Mesendoderm (in vitro differentiated cells): ENCODE data around the gene TXNDC8. TPM values are rescaled to one million over a fixed set of nuclear protein-coding genes. Genes with fewer than 3 reads are reported as not detected.

Experiments used
- DNase-seq: peaks from one replicate; pipeline ENCODE4 v3.0.0; 2013
- H2AK5ac ChIP-seq: 2 replicates; pipeline ENCODE4 v1.6.1; 2013; ENCODE audit warnings: low read length, inconsistent platforms
- H2BK120ac ChIP-seq: 2 replicates; pipeline ENCODE4 v1.6.1; 2013; ENCODE audit warnings: low read depth, mild to moderate bottlenecking, low read length, moderate library complexity, mixed read lengths
- H2BK15ac ChIP-seq: replicated peaks from 2 replicates; pipeline ENCODE4 v1.6.1; 2013; ENCODE audit warnings: low read depth, mild to moderate bottlenecking, moderate library complexity
- H2BK5ac ChIP-seq: 2 replicates; pipeline ENCODE4 v1.6.1; 2013; ENCODE audit warnings: low read length, inconsistent platforms
- H3K18ac ChIP-seq: 2 replicates; pipeline ENCODE4 v1.6.1; 2013; ENCODE audit warnings: mild to moderate bottlenecking, low read length, mixed read lengths
- H3K23ac ChIP-seq: one replicate; pipeline ENCODE4 v1.6.1; 2013; ENCODE audit warnings: low read length
- H3K27ac ChIP-seq: 2 replicates; pipeline ENCODE4 v1.5.1; 2013; ENCODE audit warnings: low read depth, mild to moderate bottlenecking, inconsistent platforms, low read length, moderate library complexity
- H3K27me3 ChIP-seq: 2 replicates; pipeline ENCODE4 v1.6.1; 2013; ENCODE audit warnings: low read length, control low read depth, mild to moderate bottlenecking, inconsistent platforms; ENCODE audit not compliant: insufficient read depth, poor library complexity
- H3K36me3 ChIP-seq: 2 replicates; pipeline ENCODE4 v1.6.1; 2013; ENCODE audit warnings: low read length, inconsistent platforms; ENCODE audit not compliant: control insufficient read depth, insufficient read depth
- H3K4ac ChIP-seq: one replicate; pipeline ENCODE4 v1.6.1; 2013; ENCODE audit warnings: low read depth, mild to moderate bottlenecking, low read length, moderate library complexity
- H3K4me1 ChIP-seq: 2 replicates; pipeline ENCODE4 v1.6.1; 2013; ENCODE audit warnings: low read depth, low read length, inconsistent platforms; ENCODE audit not compliant: control insufficient read depth
- H3K4me2 ChIP-seq: 2 replicates; pipeline ENCODE4 v1.6.1; 2013; ENCODE audit warnings: low read length
- H3K4me3 ChIP-seq: 2 replicates; pipeline ENCODE4 v1.5.1; 2013; ENCODE audit warnings: mild to moderate bottlenecking, low read length
- H3K56ac ChIP-seq: one replicate; pipeline ENCODE4 v1.6.1; 2013; ENCODE audit warnings: low read length
- H3K79me1 ChIP-seq: 2 replicates; pipeline ENCODE4 v1.6.1; 2013; ENCODE audit warnings: low read length, inconsistent platforms
- H3K79me2 ChIP-seq: 2 replicates; pipeline ENCODE4 v1.6.1; 2013; ENCODE audit warnings: mild to moderate bottlenecking, low read length; ENCODE audit not compliant: control insufficient read depth, insufficient read depth
- H3K9ac ChIP-seq: 2 replicates; pipeline ENCODE4 v1.6.1; 2013; ENCODE audit warnings: low read length, inconsistent platforms
- H4K5ac ChIP-seq: one replicate; pipeline ENCODE4 v1.6.1; 2013; ENCODE audit warnings: low read length
- H4K8ac ChIP-seq: one replicate; pipeline ENCODE4 v1.6.1; 2013; ENCODE audit warnings: low read depth, mild to moderate bottlenecking, control low read depth, low read length, moderate library complexity
- WGBS: extraction: QIAGEN DNeasy Blood & Tissue Kit; methylation state at CpG from one replicate; pipeline ENCODE4 v1.1.7; 2013; ENCODE audit warnings: low lambda C conversion rate, missing lambda C conversion rate; ENCODE audit not compliant: insufficient coverage; ENCODE audit errors: extremely low coverage; 5-methylcytosine and 5-hydroxymethylcytosine counted together
- small RNA-seq: library from polyadenylated mRNA; stranded (forward); fragments of <200 nt; extraction: miRNeasy Mini kit (QIAGEN cat#:217004); gene quantifications from one replicate; pipeline ENCODE3, GENCODE V24; 2013; ENCODE audit not compliant: insufficient read depth

Gene TXNDC8

DNA sequence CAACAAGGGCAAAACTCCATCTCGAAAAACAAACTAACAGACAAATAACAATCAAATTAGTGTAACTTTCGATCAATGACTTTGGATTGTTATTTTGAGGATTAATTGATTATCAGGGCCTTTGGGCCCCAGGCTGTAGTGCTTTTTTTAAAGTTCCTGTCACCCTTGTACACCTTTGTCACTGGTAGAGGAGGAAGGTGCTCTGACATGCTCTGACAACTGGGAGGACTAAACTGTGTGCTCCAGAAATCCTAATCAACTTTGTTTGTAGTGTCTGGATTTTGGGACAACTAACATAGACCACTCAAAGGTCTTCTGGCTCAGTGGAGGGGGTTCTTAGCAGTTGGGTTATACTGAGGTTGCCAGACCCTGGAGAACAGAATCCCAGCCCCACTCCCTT, 83.2 kb downstream of the TXNDC8 start:
- Histone ChIP-seq H2AK5ac (no peak overlapping the region), H3K18ac (no peak overlapping the region), H3K79me1 (peaks cover 7% of the 10 kb centered on the region), H2BK120ac (no peak overlapping the region), H3K4me2 (peak overlapping the region; percentile 66), H4K8ac (no peak overlapping the region), H4K5ac (no peak overlapping the region), H3K27ac (no peak overlapping the region), H3K27me3 (no peaks in the 10 kb centered on the region), H3K4ac (no peak overlapping the region), H3K56ac (peak overlapping the region; percentile 75), H3K9ac (peak overlapping the region; percentile 85), H3K36me3 (peaks cover 4% of the 10 kb centered on the region), H2BK15ac (no peak overlapping the region), H3K4me3 (peak overlapping the region; percentile 32), H3K4me1 (peaks cover 4% of the 10 kb centered on the region), H2BK5ac (no peak overlapping the region), H3K79me2 (peaks cover 59% of the 10 kb centered on the region), H3K23ac (no peak overlapping the region)
- no peak for DNase-seq
- WGBS = no CpG with 5 or more reads among the region's 2 CpGs

Small RNAs within 50 kb of the gene (small RNA-seq; reads per million reads assigned to genes)
- not detected for gene RNU6-1039P
